Activated CD4-positive, alpha-beta T cell treated with anti-CD3 and anti-CD28 coated beads for 4 hours (primary cell): Measurements from ENCODE around the gene LTBP1.

Source experiments
- DNase-seq, 2 donors: peaks; one replicate each; pipeline ENCODE4 v3.0.0-alpha.2; 2020

LTBP1 gene

DNA sequence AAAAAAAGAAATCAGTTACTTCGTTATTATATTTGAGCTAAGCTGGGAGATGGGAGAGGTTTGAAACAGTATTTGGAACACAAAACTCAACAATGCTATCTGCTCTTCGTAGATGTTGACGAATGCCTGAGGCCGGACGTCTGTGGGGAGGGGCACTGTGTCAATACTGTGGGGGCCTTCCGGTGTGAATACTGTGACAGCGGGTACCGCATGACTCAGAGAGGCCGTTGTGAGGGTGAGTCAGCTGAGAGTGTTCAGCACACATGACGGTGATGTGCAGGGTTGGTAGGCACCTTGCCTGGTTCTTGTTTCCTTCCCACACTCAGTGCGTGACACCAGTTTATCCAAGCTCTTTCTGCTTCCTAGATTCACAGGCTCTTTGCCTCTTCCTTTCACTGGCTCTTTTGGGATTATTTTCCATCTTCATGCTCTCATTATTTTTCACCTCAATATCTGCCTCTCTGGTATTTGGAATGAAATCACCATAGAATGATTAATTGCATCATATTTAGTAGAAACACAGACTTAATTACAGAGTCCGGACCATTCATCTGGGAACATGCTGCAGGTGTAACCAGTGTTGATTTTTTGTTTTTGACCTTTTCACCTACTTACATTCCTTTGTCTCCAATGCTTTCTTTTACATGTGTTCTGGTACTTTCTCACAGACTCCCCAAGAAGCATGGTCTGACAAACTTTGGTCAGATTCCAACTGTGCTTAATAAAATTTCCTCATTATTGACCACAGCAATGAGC, 329.1 kb downstream of the LTBP1 start:
- DNase-seq: peak; percentile 18 to 34

DNA sequence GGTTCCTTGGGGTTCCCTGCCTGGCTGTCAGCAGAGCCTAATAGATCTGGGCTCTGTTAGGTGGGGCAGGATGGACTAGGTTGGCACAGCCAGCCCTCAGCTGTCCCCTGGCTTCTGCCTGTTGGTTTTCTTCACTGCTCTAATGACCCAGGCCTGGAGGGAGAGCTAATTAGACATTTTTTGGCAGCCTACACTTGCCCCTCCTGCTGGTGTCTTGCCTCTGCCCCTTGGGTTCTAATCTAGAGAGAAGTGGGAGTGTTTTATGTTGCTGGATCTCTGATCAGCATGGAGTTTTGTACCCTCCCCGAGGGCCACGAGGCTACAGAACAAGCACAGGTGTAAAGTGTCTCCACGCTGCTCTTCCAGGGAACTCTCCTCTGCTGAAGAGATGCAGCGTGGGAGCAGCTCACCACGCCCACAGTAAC, 330.3 kb downstream of the LTBP1 start:
- DNase-seq: no peak

DNA sequence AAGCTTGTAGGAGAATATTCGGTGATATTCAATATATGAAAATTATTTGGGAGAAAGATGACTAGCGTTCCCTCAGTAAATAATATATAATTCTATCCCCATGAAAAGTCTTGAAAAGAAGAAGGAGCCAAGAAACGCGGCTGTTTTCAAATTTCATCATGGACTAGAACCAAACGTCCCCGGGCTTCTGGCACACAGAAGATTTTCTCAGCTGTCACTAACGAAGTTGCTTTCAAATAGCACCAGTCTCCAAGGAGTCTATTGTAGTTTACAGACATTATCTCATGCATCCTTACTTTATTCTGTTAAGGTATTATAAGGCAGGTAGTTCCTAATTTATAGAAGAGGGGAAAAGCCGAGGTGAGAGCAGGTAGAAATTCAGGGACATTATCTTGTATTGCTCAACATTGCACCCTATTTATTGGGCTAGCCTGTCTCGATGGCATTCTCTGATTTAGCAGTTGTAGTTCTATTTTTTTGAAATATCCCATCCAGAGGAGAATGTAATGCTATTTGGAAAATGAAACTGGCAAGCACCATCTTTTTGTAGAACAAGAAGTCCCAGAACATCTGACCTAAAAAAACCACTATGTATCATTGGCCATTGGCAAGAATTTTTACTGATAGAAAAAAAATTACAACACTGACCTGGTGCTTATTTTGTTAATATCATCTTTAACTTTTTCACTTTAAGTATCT, 331.6 kb downstream of the LTBP1 start:
- DNase-seq: no peak

DNA sequence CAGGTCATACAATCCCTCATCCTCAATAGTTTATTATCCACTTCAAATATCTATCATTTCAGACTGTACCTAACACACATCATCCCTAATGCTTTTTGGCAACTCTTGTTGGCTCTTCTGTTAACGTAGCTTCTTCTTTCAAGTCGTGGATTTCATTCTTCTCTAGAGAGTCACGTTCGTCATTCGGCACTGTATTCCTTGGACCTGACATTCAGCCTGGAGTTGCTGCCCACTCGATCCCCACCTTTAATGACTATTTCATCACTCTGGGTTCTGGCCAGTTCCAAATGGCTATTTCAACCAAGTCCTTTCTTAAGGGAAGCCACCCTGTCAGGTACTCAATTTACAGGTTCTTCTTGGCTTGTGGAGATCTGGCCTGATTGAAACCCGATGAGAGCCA, 337.5 kb downstream of the LTBP1 start:
- DNase-seq: no peak

DNA sequence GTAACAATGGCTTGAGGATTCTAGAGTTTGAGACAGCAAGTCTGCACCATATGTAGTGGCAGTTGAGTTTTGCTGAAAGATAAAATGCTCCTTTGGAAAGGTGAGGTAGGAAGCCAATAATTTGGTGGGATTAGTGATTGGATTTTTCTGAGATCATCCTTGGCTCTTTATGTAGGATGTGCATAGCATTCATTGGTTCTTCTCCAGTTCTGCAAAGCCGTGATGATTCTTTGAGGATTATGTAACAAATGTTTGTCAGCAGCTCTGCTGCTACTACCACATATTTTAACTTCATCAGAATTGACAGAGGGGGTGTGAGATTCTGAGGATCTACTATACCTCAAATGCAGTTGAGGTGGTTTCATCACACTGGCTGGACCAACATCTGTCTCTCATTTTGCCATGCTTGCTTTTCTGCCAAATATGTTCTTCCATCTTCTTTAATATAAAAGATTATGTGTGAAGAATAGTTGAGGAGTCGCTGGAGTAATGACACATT, 340.8 kb downstream of the LTBP1 start:
- no peak for DNase-seq

DNA sequence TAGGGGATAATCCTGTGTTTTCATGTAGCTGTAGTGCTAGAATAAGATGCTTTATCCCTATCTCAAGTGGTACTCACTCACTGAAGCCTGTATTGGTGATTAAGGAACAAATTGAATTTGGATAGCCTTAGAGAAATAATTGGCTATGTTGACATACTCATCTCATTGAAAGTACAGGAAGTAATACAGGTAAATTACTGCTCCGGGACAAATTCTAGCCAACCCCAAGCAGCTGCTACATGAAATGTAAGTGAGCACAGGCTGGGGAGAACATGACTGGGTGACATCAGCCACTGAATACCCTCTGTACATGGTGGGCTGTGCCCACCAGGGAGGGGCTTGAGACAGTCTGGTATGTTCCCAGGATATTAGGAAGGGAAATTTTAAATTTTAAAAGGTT, 341.3 kb downstream of the LTBP1 start:
- no peak for DNase-seq

DNA sequence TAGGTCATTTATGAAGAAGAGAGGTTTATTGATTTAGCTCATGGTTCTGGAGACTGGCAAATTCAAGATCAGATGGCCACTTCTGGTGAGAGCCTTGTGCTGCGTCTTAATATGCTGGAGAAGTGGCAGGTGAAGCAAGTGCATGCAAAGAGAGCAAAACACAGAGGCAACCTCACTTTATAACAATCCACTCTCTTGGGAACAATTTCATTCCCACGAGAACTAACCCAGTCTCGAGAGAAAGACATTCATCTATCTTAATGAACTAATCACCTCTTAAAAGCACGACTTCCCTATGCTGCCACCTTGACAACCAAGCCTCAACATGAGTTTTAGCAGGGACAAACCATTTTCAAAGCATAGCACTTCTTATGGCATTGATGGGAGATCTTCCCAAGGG, 343.2 kb downstream of the LTBP1 start:
- no peak for DNase-seq

DNA sequence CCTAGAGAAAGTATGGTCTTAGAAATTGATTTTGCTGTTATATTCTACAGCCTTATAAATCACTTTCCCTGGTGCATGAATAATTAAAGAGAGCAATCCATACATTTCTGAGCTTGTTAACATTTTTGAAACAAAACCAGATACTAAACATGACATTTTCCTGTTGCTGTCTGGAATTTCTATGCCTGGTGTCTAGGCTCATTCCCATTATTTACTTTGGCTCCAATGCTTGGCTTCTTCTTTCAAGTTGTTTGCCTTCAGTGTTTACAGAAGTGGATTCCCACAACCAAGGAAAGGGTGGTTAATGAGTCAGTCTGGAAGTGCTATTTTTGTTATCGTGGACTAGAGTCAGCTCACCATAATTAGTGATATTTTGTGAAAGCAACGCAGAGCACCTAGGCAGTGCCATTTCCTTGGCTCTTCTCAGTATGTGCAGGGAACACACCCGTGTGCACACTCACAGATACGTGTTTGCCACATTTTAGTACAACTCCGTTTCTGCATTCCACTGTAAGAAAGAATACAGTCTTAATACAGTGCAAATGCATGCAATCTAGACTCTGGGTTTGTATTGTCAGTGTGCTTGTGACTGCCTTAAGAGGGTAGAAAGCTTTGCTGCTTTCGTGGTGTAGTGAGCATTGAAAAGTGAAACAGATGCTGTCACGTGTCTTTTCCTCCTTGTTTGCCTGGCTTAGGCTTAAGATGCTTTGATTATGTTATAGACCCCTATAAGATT, 344.7 kb downstream of the LTBP1 start:
- no peak for DNase-seq

DNA sequence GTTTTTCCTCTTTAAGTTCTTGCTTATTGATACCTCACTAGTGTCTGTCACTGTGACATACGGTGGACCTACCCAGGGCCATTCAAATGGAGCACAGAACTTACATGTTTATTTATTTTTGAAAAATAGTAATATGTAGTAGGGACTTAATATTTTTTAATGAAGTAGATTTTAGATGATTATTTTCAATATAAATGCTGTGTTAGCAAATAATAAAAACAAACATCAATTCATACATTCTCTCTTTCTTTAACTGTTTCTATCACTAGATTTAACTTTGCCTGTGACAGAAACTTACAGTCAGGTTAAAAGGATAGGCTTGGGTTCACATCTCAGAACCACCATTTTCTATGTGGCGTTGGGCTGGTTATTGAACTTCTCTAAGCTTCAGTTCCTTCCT, 345.3 kb downstream of the LTBP1 start:
- DNase-seq: no peak

DNA sequence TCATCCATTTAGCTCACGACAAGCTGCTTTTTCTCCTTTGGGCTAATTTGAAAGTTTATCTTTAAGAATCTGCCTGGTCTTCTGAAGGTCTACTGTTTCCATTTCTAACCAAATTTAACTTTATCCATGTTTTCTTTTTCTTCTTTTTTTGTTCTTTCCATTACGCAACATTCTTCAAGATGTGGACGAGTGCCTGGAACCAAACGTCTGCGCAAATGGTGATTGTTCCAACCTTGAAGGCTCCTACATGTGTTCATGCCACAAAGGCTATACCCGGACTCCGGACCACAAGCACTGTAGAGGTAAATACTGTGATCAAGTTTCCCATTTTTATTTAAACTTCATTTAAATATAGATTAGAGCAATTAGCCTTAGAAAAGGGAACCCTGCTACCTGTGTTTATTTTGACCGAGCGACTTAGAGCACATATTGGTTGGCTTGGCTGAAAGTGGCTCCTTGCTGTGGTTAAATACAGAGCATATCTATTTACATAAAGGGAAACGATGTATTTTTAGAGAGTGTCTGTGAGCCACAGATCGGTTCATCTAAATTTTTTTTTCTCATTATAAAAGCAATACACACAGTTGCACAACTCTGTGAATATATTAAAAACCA, 346.3 kb downstream of the LTBP1 start:
- DNase-seq: no peak

DNA sequence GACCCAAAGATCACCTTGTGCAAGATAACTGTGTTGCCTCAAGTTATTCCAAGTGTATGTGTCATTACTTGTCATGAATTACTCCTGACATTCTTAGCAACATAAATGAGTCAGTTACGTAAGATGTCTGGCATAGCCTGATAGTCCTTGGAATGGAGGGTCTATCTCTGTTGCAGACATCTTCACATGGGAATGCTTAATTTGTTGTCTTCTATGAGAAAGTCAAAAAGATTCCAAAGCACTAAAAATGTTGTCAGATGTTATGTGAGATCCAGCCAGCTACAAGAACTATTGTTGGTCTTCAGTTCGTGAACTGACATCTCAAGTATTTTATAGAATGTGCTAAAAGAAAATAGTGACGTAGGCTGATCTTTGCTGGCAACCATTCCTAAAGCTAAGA, 351.5 kb downstream of the LTBP1 start:
- DNase-seq: no peak

DNA sequence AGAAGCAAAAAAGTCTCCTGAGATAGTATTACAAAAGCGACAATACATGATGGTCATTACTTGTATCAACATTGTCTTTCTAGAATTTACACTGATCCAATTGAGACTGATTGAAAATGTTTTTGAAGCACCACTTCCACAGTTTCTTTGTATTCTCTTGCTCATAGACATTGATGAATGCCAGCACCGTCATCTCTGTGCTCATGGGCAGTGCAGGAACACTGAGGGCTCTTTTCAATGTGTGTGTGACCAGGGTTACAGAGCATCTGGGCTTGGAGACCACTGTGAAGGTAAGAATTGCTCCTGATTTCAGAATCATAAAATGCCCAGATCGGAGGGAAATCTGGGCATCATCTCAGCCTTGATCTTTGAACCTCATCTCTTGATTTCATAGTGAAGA, 354.6 kb downstream of the LTBP1 start:
- no peak for DNase-seq

DNA sequence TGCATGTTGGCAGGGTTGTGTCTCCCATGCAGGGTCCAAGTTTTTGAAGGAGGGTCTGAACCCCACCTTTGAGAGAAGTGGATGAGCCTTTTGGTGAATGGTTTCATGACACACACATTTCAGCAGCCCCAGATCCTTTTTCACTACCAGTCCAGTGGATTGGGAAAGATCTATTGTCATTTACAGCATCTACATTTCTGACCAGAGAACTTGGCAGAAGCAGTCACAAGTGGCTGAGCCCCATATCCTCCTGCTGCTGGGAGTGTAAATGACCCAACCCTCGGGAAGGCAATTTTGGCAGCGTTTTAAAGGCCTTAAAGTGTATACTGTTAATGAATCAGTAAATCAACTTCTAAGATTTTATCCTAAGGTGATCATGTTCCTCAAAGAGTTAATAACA, 355.6 kb downstream of the LTBP1 start:
- DNase-seq: no peak

DNA sequence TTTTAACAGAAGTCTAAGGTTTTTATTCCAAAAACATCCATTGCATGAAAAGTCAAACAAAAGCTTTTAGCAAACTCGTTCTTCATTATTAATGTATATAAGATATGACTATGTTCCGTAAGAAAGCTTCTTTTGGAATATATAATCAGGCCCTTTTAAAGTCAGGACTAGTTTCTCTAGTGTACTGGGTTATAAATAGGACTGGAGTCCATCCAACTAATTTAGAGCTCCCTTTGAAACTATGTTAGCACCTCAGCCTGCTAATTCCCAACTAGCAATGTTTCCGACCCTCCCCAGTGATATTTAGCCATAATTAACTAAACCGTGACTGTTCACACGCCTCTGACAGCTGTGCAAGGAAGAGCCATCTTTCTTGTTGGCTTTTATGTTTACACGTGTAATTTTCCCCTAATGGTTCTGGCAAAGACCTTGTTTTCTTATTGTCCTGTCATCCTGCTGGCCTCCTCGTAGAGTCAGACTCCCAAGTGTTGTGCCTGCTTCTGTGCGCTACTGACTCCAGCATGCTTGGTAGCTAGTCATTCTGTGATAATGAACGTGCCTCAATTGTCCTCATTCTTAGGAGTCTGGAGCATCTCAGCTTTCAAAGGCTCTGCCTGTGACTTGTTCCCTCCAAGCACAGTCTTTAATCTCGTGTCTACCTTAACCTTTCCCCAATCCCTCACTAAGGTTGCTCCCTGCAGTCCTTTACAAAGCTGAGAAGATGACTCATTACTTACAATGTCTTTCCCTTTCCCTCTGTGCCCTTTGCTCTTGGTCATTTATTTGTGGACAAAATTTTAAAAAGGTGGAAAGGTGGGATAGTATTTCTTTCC, 357.5 kb downstream of the LTBP1 start:
- DNase-seq: no peak

DNA sequence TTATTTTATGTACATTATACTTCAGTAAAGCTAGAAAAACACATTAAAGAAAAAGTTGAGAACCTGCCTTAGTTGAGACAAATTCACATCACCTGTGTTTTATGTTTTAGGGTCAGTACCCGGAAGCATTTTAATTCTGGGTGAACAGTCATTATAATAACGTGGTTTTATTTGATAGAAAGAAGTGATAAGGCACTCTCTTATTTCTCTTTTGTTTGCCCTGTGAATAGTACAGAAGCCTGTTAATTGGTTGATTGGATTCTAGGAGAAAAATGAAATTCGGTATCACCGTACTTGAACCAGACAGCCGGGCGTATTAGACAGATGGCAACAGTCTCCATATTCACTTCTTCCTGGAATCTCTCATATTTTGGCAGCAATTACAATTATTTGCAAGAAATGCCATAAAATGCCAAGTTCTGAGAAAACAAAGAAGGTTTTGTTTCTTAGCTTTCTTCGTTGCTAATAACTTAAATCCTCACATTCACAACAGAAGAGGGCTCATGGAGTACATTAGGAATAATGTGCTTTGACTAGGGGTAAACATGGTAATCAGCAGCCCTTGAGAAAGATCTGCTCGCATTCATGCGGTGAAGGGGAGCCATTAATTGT, 361.0 kb downstream of the LTBP1 start:
- DNase-seq: no peak

DNA sequence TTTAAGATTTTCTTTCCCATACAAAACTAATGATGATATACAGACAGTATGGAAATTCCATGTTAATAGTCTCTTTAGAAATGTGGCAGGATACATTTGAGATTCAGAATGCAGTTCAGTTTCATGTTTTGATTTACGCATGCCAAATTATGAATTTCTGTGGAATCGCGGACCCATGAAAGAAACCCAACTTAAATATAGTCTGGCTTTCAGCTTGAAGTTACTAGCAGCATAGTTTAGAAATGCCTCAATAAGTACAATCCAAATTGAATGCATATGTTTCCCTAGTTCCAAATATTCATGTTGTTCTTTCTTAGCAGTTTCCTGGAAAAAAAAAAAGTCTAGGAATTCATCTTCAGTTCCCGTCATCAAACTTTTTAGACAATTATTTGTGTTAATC, 365.6 kb downstream of the LTBP1 start:
- DNase-seq: no peak

DNA sequence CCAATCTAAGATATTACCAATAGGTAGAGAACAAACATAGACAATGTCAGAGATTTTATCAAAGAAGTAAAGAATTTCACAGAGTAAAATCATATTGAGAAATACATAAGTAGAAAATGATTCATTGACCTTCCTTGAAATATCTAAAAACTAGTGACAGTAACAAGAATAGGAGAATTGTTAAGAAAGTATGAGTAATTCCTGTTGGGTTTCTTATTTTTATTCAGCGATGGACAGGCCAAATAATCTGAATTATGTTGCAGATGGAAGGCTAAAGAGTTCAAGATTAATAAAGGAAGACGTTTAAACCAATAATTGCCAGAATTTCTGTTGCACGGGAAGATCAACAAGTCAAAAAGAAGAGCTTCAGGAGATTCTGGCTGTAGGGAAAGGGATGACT, 366.3 kb downstream of the LTBP1 start:
- DNase-seq: no peak

DNA sequence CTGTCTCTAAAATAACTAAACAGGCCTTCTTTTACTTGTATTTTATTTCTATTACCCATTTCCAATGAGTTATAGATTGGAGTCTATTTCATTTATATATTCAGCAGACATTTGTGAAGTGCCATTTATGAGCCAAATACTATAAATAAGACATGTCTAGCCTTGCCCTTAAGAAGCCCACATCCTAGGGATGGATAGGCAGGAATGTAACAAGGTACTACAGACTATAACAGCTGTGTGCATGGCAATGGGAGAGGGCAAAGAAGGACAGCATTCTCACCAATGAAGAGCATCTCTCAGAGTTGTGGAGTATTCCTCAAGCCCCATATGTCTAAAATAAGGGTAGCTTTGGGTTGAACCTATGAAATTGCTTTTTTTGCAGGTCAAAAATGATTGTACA, 367.8 kb downstream of the LTBP1 start:
- no peak for DNase-seq

DNA sequence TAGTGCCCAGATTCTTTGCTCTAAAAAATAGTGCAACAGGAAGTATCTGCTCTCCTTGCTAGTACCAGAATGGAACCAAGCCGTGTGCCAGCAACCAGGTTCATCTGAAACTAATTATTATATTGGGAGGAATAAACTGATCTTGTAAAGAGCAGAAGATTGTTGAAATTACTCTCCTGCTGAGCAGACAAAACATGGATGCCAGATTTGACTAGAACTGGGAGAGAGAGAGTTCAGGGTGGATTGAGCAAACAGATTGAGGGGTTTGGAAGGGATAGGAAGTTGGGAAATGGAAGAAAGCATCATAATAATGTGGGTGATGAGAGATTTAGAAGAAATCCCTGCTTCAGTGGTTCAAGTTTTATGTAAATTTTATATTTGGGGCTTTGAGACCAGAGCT, 369.6 kb downstream of the LTBP1 start:
- no peak for DNase-seq

DNA sequence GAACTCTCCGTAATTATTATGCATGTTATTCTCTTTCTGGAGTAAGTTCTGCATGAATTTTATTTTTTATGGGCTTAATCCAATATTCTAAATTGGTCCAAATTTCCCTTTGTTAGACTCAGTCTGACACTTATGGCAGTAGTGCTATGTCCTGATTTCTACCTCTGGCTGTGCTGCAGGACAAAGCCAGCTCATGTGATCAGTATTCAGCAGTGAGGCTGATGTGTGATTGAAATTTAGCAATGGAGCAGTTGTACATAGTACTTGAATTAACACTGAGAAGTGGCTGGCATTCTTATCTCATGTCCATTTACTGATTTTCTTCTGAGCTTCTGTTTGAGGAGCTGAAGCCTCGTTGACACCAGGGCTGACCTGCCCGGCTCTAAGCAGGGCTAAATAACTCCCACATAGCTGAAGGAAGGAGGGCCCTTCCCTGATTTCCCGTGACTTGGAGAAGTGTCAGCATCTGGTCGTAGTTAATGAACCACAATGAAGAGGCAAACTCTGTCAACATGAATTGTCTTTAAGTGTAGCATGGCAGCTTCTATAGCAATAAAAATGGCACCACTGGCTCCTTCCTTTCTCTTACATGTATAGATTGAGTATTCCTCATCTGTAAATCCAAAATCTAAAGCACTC, 370.7 kb downstream of the LTBP1 start:
- no peak for DNase-seq

DNA sequence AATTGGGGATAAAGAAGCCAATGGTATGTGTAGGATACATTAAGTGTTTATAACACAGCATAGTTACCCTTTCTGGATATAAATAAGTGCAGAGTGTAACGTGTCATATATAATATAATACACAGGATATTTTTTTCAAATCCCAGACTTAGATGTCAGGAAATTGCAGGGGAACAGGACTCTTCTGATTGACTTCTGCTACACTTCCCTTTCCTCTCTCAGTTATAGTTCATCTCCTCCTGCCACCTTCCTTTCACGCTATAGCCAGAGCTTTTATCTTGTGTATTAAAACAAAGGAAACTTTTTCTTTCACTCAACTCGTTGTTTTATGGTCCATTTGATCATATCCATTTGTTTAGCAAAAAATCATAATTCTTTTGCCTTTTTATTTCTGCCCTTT, 371.7 kb downstream of the LTBP1 start:
- DNase-seq: no peak

DNA sequence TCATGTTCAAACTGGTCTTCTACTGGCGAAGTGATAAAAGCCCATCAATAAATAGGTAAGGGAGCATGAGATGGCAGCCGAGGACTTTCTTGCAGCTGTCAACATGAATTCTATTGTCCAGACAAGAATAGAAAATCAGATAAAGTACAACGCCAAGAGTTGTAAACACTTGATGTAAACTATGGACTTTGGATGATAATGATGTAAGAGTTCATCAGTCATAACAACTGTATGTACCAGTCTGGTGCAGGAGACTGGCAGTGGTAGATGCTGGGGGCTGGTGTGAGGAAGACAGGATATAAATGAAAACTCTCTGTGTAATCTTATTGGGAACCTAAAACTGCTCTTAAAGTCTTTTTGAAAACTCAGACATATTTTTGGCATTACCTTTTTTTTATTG, 373.8 kb downstream of the LTBP1 start:
- no peak for DNase-seq
